ENCODE data around the gene SLC39A9.

- TF ChIP-seq CTCF (IDR thresholded peaks at IDR 0.05; ENCODE audit: low read depth, low read length, missing input control) (no peak), TAF1 (conservative IDR thresholded peaks at IDR 0.05) (no peak), RAD21 (IDR thresholded peaks at IDR 0.05) (no peak), GABPA (IDR thresholded peaks at IDR 0.05 in 1 of 2, conservative IDR thresholded peaks at IDR 0.05 in 1 of 2) (no peak), EGR1 (IDR thresholded peaks at IDR 0.05; ENCODE audit: low read depth in 2 of 2) (no peak), JUND (IDR thresholded peaks at IDR 0.05) (no peak), YY1 (IDR thresholded peaks at IDR 0.05) (no peak), RXRA (IDR thresholded peaks at IDR 0.05) (no peak)
- TF ChIP-seq, protein P1, sequence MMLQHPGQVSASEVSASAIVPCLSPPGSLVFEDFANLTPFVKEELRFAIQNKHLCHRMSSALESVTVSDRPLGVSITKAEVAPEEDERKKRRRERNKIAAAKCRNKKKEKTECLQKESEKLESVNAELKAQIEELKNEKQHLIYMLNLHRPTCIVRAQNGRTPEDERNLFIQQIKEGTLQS (IDR thresholded peaks at IDR 0.05), result no peak
- TF ChIP-seq, protein P2, sequence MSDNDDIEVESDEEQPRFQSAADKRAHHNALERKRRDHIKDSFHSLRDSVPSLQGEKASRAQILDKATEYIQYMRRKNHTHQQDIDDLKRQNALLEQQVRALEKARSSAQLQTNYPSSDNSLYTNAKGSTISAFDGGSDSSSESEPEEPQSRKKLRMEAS (IDR thresholded peaks at IDR 0.05), result no peak
These were observed 34.1 kb upstream of the SLC39A9 start for GRCh38 chr14:69364378-69364777.

Data from liver (tissue), 3 donors.